NB4 (cell line): Measurements from ENCODE around the gene CLSTN2.

ENCODE experiments used
- CTCF ChIP-seq: IDR thresholded peaks from one replicate; pipeline ENCODE4 v1.5.1; 2012; ENCODE audit warnings: low read depth, low read length
- MAX ChIP-seq: IDR thresholded peaks from 2 replicates; pipeline ENCODE4 v1.6.1; 2011; ENCODE audit warnings: low read depth, low read length
- POLR2A ChIP-seq: IDR thresholded peaks from 2 replicates; pipeline ENCODE4 v1.6.1; 2011; ENCODE audit warnings: mild to moderate bottlenecking; ENCODE audit not compliant: insufficient read length; ENCODE audit errors: extremely low read depth

- TF ChIP-seq POLR2A, result no peak
- TF ChIP-seq CTCF, result no peak
- no peak for TF ChIP-seq MAX
These were observed 485.8 kb downstream of the CLSTN2 start for GRCh38 chr3:140420621-140421357.
